GM19397 (cell line): ENCODE data around the gene KCNJ8.
"Not testable (repeated sequence)": the region's sequence is repeated elsewhere in the genome, so short reads cannot be mapped to it uniquely, and the experiment has no call there.

Experiments
- ATAC-seq: cut with Tn5 transposase; IDR thresholded peaks from one replicate; pipeline ENCODE4 v1.9.1; 2021; ENCODE audit warnings: mild to moderate bottlenecking, moderate library complexity; ENCODE audit not compliant: unreplicated experiment

Gene KCNJ8

DNA sequence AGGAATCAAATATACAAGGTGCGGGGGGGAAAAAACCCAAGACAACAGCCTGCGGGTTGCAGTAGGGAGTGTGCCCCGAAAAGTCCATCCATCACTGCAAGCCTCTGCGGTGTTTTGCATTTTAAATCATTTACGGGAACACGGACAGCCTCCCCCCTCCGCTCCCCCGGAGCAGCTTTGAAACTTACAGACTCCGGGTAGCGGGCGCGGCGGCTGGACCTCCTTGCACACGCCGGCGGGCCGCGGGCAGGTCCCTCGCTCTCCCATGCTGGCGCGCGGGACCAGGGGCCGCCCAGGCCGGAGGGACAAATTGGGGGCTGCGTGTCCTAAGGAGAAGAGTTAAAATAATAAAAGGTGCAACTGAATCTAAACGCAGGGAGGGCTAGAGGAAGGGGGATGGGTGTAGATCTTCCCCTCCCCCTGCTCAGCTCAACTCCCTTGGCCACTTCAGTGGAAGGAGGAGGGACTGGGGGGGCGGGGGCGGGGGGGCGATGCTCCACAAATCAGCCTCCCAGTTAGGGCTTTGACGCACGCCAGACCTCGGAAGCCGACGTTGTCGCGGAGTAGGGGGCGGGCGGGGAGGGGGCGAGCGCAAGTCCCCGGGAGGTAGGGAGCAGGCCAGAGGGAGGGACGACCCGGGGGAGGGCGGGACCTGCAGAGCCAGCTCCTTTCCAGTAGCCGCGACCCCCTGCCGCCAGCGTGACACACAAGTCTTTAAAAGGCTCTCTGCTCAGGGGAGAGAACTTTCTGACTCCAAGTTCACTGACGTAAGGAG lies at the start of gene KCNJ8:
Gene KCNJ8, minus strand, starts transcription at position 349 of the 775 bp plus-strand sequence. CDS start 1,090 bp downstream, outside the sequence.
- no peak for ATAC-seq

DNA sequence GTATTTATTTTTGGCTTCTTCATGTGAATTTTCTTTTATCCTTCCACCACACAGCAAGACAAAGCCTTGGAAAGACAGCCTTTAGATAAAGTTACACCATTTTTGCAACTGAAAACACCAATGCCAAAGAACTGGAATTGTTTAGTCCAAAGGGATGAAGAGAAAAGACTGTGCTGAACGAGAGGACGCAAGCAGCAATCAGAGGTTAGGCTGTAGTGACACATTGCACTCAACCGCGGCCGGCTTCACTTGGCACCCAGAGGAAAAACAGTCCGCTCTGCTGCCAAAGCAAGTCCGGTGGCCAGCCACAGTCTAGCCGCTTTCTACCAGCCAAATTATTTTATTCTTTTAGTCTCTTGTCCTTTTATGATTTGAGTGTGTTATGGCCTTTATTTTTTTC lies 49.1 kb upstream of the KCNJ8 start:
- no peak for ATAC-seq

GRCh38 chr12:21819678-21820077 lies 45.2 kb upstream of the KCNJ8 start:
- no peak for ATAC-seq

- ATAC-seq = no peak
These were observed 44.7 kb upstream of the KCNJ8 start for GRCh38 chr12:21819236-21819635.

DNA sequence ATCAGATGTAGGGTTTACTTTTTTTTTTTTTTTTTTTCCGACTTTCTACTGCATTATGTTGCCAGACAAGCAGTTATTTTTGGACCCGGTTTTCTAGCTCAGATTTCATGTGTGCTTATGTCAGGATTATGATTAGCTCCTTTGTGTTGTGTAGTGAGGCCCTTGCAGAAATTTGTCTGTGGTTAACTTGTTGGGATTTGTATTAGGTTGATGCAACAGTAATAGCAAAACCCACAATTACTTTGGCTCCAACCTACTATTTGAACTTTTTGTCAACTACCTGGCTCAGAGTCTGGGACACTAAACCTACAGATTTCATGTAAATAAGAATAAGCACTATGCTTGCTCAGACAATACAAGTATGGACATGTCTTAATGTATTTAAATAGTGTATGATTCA lies 44.1 kb upstream of the KCNJ8 start:
- ATAC-seq = no peak

GRCh38 chr12:21815306-21816062 lies 41.0 kb upstream of the KCNJ8 start:
- no peak for ATAC-seq

DNA sequence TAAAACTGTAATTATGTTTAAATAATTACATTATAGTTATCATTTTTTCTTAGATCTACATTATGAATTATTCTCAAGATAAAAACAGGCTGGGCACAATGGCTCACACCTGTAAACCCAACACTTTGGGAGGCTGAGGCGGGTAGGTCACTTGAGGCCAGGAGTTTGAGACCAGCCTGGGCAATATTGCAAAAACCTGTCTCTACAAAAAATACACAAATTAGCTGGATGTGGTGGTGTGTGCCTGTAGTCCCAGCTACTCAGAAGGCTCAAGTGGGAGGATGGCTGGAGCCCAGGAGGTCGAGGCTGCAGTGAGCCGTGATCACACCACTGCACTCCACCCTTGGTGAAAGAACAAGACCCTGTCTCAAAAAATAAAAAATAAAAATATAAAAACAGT lies 40.3 kb upstream of the KCNJ8 start:
- ATAC-seq = no peak

GRCh38 chr12:21814327-21814726 lies 39.8 kb upstream of the KCNJ8 start:
- ATAC-seq = no peak

- no peak for ATAC-seq
These were observed 39.2 kb upstream of the KCNJ8 start for GRCh38 chr12:21813751-21814150.

GRCh38 chr12:21813125-21813524 lies 38.6 kb upstream of the KCNJ8 start:
- ATAC-seq = no peak

DNA sequence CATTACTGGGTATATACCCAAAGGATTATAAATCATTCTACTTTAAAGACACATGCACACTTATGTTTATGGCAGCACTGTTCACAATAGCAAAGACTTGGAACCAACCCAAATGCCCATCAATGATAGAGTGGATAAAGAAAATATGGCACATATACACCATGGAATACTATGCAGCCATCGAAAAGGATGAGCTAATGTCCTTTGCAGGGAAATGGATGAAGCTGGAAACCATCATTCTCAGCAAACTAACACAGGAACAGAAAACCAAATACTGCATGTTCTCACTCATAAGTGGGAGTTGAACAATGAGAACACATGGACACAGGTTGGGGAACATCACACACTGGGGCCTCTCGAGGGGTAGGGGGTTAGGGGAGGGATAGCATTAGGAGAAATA lies 37.8 kb upstream of the KCNJ8 start:
- ATAC-seq = not testable (repeated sequence)

GRCh38 chr12:21809100-21809499 lies 34.6 kb upstream of the KCNJ8 start:
- no peak for ATAC-seq

DNA sequence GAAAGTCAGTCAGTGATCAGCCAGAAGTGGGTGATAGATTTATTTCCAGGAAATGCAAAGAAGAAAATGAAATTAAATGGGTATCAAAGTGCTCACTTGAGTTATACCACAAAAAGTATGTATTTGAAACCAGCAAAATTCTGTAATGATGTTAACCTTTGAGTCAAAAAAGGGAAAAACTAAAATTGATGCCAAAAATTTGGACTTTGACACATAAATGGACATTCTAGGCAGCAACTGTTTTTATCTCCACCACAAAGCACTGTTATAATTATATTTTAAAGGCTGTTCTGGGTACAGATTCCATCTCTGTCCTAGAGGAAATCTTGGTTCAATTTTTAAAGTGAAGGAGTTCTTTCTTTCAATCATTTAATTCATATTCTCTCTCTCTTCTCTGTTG lies 31.7 kb upstream of the KCNJ8 start:
- no peak for ATAC-seq

GRCh38 chr12:21801522-21802288 lies 27.2 kb upstream of the KCNJ8 start:
- ATAC-seq = no peak

GRCh38 chr12:21800011-21800410 lies 25.5 kb upstream of the KCNJ8 start:
- no peak for ATAC-seq

GRCh38 chr12:21797539-21797938 lies 23.0 kb upstream of the KCNJ8 start:
- ATAC-seq = no peak

DNA sequence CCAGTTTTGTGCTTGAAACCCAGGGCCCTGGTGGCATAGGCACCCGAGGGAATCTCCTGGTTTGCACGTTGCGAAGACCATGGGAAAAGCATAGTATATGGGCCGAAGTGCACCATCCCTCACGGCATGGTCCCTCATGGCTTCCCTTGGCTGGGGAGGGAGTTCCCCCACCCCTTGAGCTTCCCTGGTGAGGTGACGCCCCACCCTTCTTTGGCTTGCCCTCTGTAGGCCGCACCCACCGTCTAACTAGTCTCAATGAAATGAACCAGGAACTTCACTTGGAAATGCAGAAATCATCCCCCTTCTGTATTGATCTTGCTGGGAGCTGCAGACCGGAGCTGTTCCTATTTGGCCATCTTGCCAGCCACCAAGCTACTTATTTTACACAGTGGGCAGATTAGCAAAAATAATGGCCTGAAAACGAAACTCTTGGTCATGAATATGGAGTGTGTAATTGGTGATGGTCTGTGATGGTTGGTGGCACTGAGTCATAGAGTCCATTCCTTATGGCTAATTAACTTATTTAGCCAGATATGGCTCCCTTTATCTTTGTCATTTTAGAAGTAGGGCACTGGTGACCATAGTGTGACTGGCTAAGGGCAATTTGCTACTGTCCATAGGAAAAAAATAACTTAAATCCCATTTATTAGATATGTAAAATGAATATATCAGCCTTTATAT lies 21.3 kb upstream of the KCNJ8 start:
- no peak for ATAC-seq

DNA sequence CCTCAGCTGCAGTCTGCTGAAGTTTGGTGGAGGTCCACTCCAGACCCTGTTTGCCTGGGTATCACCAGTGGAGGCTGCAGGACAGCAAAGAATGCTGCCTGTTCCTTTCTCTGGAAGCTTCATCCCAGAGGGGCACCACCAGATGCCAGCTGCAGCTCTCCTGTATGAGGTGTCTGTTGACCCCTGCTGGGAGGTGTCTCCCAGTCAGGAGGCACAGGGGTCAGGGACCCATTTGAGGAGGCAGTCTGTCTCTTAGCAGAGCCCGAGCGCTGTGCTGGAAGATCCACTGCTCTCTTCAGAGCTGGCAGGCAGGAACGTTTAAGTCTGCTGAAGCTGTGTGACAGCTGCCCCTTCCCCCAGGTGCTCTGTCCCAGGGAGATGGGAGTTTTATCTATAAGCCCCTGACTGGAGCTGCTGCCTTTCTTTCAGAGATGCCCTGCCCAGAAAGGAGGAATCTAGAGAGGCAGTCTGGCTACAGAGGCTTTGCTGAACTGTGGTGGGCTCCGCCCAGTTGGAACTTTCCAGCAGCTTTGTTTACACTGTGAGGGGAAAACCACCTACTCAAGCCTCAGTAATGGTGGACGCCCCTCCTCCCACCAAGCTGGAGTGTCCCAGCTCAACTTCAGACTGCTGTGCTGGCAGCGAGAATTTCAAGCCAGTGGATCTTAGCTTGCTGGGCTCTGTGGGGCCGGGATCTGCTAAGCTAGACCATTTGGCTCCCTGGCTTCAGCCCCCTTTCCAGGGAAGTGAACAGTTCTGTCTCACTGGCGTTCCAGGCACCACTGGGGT lies 20.5 kb upstream of the KCNJ8 start:
- not testable (repeated sequence) for ATAC-seq

DNA sequence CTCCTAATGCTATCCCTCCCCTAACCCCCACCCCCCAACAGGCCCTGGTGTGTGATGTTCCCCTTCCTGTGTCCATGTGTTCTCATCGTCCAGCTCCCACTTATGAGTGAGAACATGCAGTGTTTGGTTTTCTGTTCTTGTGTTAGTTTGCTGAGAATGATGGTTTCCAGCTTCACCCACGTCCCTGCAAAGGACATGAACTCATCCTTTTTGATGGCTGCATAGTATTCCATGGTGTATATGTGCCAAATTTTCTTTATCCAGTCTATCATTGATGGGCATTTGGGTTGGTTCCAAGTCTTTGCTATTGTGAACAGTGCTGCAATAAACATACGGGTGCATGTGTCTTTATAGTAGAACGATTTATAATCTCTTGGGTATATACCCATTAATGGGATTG lies 15.2 kb upstream of the KCNJ8 start:
- ATAC-seq = not testable (repeated sequence)
